HG03378 (cell line): ENCODE results near the gene NMB.
A peak's percentile ranks its signal among the peaks of the same experiment; 100 is the strongest.
"Not testable (repeated sequence)": the region's sequence is repeated elsewhere in the genome, so short reads cannot be mapped to it uniquely, and the experiment has no call there.

Experiments used
- ATAC-seq: cut with Tn5 transposase; IDR thresholded peaks from one replicate; pipeline ENCODE4 v1.9.1; 2021; ENCODE audit warnings: mild to moderate bottlenecking, moderate library complexity; ENCODE audit not compliant: unreplicated experiment

Gene NMB

DNA sequence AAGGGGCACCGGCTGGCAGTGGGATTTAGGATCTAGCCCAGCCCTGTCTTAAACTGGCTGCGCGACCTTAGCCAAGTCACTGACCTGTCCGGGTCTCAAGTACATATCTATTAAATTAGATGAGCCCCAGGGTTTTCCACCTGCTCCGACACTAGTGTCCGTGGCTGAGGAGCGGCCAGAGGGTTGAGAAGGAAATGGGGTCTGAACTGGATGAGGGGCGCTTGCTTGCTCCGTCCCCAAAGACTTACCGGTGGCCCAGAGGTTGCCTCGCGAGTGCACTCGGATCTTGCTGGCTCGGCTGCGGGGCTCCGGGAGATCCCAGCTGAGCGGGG is 285 bp downstream of the NMB start:
- ATAC-seq = no peak

DNA sequence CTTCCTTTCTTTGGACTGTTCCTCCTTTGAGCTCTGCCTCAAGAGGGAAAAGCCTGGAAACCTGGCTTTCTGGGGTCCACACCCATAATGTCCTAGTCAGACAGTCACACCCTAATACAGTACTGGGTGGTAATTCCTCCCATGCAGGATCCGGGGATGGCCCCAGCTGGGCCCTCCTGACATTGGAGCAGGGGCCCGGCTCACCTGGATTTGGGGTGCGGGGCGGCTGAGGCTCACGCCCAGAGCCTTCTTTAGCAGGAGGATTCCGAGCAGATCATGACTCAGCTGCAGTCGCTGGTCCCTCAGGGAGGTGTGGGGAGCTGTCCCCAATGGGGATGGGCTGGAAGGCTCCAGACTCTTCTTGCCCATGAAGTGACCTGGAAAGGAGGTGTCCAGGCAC is 1.0 kb downstream of the NMB start:
- ATAC-seq = no peak

DNA sequence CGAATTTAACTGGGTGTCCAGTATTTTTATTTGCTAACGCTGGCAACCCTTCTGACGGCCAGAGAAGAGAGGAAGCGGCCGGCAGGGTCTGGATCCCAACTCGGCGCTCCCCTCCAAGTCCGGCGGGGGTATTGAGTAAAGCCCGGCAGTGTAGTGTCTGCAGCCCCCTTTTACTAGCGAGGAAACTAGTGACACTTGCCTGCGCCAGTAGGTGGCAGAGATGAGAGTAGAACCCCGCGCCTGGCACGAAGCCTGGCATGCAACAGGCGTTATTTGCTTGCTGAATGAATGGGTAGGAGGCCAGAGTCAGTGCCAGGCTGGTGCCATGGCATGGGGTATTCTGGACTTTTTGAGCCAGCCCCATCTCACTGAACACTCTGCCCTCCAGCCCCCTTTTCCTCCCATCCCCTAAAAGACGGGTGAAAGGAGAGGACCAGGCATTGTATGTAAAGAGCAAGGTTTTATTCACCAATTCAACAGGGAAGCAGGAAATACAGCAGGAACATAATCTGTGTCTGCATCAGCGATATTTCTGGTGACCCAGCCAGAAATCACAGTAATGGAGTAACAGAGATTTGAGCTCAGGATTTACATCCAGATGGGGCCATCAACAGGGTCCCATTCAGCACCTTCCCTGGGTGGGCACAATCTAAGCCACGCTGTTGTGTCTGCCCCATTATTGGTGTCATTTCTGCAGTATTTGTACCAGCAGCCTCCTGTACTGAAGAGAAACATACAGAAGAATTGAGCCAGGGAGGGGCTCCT is 3.1 kb downstream of the NMB start:
- no peak for ATAC-seq

DNA sequence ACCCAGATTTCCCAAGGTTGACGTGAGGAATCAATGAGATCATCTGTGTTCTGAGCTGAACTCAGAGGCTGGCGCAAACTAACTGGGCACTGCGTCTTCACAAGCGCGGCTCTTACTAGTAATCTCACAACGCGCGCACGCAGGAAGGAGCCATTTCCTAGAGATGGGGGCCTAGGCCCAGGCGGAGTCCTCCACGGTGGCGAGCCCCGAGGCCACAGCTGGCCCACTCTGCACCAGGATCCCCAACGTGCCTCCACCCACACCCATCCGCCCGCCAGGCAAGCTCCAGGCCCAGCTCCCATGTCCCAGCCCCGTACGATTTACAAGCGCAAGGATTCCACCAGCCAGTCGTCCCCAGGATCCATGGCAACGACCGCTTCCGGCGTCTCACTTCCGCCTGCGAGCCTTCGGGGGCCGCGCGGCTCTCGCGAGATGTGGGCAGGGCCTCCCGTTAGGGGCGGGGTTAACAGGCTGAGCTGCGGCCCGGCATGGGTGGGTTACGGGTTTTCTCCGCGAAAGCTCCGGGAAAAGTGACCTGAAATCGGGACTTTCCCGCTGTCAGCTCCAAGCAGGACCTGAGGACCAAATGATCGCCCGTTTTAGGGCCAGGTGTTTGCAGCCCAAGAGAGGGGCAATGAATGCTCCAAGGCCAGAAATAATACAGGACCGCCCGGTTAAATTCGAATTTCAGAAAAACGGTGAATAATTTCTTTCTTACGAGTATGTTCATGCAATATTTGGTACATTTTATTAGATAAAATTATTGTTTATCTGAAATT is 3.9 kb downstream of the NMB start, which contains the start of gene WDR73:
TSS of gene WDR73 (minus strand) at position 374 of the 779 bp plus-strand sequence. CDS start at position 365, 9 bp downstream.
- peak; percentile 71 for ATAC-seq

DNA sequence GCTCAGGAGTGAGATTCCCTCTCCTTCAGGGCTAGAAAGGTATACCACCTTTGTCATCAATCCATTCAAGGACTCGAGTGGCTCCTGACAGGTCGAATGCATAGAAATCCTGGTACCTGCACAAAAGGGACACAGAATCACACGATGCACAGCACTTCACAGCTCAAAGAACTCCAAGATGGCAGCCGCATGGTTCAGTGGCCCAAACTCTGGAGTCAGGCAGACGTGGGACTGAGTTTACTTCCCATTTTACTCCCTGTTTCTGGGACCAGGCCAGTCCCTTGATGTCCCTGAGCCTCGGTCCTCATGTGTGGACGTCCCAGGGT is 4.5 kb downstream of the NMB start:
- no peak for ATAC-seq

DNA sequence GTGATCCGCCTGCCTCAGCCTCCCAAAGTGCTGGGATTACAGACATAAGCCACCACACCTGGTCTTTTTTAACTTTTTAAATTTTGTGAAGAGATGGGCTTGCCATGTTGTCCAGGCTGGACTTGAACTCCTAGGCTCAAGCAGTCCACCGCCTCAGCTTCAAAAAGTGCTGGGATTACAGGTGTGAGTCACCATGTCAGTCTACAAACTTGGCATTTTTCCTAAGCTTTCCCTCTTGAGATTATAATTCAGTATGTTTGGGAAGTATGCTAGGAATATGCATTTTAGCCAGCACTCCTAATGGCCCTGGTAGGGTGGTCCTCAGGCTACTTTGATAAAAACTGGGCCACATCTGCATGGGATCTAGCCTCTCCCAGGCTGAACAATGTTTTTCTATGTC is 8.3 kb downstream of the NMB start:
- ATAC-seq = no peak

DNA sequence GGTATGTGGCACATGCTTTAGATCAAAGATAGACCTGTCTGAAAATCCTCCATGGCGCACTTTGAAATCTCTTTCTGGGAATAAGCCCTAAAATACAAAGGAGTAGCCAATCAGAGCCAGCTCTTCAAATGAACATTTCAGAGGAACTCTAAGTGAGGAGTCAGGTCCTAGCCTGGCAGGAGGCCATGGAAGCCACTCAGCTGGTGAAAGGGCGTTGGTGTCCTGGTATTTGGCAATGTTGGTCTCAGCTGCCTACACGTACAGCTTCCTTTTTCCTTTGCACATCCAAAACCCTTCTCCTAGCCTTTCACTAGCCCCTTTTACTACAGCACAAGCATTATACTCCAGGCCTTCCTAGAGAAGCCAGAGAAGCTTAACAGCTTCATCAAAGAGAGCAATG is 9.5 kb downstream of the NMB start:
- ATAC-seq = no peak

DNA sequence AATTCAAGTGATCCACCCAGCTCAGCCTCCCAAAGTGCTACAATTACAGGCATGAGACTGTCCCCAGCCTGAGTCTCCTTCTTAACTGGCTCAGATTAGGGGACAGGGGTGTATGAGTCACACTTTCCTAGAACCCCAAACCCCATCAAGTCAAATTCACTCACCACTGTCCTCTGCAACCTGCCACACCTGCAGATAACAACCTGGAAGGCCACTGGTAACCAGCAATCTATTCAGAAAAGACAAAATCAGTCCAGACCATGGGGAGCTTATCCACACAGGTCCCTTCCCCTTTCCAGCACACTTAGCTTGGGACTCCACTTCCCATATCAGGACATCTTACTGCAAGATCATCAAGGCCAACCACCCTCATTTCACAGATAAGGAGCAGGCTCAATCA is 10.3 kb downstream of the NMB start:
- no peak for ATAC-seq

DNA sequence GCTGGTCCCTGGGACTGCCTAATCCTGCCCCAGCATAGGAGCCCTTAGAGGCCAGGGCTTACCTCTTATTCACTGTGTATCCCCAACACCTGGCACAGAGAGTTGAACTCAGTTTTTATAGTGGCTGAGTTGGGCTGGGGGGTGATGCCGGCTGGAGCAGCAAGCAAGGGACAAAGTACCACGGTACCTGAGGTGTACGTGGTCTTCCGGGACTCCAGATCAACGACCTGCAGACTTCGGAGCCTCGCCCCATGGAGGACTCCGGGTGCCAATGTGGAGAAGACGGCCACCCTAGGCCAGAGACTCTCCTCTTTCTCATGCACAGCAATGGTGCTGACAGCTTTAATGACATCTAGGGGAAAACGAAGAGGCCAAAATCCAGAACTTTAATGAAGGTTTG is 12.0 kb downstream of the NMB start:
- no peak for ATAC-seq

DNA sequence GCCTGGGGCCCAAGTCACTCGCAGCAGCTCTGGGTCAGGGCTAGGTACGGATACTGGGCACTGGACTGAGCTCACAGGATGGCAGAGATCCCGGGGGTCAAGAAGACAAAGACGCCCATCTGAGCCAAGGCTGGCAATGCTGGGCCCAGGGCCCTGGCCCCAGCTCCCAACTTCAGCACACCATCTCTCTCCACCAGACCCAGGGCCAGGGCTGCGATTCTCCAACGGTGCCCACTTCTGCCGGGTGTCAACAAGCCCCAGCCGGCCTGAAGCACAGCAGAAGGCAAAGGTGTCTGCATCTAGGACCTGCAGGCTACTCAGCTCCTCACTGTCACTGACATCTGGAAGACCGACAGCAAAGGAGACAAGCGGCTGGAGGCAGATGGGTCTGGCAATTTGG is 12.5 kb downstream of the NMB start:
- no peak for ATAC-seq

DNA sequence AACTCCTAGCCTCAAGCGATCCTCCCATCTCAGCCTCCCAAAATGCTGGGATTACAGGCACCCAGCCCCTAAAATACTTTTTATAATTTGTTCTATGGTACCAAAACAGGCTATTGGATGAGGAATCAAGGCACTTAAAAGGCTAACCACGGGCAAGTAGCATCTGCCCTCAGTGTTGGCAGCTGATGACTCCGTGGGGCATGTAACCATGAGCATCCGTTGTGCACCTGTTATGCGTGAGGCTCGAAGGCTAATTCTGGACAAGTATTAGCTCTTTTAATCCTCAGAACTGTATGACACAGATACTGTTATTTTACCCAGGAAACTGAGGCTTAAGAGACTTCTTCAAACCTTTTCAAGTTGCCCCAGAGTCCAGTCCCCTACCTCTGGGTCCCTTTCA is 14.2 kb downstream of the NMB start:
- ATAC-seq = no peak

DNA sequence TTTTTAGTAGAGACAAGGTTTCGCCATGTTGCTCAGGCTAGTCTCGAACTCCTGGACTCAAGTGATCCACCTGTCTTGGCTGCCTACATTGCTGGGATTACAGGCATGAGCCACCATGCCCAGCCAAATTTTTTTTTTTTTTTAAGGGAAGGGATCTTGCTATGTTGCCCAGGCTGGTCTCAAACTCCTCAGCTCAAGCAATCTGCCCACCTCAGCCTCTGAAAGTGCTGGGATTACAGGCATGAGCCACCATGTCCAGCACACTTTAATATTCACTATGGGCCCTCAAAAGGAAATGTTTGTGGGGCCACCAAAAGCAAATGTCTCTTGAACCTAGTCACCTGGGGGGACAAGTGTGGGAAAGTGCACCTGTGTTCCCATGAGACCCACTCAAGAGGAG is 15.4 kb downstream of the NMB start:
- ATAC-seq = not testable (repeated sequence)

DNA sequence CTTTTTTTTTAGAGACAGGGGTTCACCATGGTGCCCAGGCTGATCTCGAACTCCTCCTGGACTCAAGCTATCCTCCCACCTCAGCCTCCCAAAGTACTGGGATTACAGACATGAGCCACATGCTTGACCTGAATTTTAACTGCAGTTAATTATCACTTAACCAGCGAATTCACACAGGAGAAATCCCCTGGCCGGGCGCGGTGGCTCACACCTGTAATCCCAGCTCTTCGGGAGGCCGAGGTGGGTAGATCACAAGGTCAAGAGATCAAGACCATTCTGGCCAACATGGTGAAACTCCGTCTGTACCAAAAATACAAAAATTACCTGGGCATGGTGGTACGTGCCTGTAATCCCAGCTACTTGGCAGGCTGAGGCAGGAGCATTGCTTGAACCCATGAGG is 16.1 kb downstream of the NMB start:
- ATAC-seq = not testable (repeated sequence)

DNA sequence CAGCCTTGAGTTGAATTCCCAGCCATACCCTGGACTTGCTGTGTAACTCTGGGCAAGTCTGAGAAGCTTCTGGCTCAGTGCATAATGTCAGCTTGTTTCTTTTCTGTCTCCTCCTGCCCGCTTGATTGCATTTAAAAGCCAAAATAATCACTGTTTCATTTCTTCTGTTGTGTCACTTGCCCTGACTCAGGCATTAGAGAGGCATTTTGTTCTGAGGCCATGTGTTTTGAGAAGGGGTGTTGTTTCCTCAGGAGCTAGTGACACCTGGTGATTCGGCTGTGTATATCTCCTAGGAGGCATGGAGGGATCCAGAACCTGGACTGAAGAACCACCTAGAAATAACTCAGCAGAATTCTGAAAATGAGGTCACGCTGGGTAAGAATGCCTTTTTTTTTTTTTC is 19.9 kb downstream of the NMB start:
- no peak for ATAC-seq

DNA sequence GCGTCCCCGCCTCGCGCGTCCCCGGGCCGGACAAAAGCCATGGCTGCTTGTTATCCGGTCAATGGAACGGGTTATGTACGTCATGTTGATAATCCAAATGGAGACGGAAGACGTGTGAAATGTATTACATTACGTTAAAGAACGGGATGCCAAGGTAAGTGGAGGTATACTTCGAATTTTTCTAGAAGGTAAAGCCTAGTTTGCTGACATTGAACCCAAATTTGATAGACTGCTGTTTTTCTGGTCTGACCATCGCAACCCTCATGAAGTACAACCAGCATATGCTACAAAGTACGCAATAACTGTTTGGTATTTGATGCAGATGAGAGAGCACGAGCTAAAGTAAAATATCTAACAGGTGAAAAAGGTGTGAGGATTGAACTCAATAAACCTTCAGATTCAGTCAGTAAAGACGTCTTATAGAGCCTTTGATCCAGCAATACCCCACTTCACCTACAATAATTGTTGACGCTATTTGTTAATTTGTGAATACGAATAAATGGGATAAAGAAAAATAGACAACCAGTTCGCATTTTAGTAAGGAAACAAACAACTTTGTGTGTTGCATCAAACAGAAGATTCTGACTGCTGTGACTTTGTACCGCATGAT is 23.7 kb downstream of the NMB start:
- peak; percentile 0 for ATAC-seq

DNA sequence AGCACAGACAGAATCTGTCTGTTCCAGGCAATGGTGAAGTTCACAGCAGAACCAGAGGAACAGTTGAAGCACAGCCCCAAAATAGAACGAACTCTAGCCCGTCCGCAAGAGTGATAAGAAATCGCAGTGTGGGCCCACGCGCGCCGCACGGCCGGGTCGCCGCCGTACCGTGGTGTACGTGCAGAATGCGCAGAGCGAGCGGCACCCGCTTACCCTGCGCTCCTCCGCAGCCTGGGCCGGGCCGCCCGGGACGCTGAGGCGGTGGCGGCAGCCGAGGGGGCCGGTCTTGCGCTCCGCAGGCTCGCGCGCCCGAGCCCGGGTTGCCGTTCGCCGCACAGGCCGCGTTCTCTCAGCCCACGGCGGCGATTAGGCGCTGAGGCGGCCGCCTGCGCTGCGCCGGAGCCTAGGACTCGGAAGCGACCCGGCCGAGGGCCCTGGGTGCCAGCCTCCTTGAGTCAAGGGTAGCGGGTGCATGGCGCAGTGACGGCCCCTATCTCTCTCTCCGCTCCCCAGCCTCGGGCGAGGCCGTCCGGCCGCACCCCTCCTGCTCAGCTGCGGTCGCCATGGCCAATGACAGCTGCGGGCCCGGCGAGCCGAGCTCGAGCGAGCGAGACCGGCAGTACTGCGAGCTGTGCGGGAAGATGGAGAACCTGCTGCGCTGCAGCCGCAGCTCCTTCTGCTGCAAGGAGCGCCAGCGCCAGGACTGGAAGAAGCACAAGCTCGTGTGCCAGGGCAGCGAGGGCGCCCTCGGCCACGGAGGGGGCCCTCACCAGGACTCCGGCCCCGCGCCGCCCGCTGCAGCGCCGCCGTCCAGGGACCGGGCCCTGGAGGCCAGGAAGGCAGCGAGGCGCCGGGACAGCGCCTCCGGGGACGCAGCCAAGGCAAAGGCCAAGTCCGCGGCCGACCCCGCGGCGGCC is 24.4 kb downstream of the NMB start:
- ATAC-seq = peak; percentile 25

DNA sequence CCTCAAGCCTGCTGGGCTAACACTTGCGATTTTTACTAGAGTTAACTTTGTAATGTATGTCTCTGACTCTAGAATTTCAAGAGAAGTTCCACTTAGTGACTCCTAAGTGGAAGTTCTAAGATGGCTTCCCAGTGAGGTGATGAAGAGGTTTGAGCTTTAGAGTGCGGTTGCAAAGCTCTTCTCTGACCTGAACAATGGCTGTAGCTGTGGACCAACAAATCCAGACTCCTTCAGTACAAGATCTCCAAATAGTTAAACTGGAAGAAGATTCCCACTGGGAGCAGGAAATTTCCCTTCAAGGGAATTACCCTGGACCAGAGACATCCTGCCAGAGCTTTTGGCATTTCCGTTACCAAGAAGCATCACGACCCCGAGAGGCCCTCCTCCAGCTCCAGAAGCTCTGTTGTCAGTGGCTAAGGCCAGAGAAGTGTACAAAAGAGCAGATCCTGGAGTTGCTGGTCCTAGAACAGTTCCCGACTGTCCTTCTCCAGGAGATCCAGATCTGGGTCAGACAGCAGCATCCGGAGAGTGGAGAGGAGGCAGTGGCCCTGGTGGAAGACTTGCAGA is 26.2 kb downstream of the NMB start:
- ATAC-seq = no peak

DNA sequence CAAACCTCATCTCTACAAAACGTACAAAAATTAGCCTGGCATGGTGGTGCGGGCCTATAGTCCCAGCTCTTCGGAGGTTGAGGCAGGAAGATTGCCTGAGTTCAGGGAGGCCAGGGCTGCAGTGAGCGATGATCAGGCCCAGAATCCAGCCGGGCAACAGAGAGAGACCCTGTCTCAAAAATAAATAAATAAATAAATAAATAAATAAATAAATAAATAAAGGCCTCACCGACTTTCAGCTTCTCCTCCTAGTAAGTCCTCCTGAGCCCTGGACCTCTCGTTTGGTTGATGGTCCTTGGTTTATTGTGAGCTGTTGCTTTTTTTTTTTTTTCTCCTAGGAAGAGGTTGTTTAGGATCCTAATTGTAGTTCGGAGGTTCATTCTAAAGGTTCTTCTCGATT is 29.0 kb downstream of the NMB start:
- no peak for ATAC-seq

DNA sequence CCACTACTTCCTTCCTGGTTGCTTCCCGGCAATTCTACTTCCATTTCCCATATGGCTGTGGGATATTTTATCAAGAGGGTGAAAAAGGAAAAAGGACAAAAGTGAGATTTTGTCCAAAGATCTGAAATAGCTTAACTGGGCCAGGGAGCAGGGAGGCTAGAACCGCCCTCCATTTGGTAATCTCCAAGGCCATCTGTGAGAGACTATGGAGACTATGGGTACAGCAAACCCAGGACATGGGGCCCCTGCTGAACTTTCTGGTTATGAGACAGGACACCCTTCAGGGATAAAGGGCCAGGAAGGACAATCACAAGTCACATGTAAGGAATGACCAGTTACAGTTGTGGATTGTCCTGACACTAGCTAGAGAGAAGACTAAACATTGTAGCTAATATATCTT is 32.9 kb downstream of the NMB start:
- ATAC-seq = no peak

DNA sequence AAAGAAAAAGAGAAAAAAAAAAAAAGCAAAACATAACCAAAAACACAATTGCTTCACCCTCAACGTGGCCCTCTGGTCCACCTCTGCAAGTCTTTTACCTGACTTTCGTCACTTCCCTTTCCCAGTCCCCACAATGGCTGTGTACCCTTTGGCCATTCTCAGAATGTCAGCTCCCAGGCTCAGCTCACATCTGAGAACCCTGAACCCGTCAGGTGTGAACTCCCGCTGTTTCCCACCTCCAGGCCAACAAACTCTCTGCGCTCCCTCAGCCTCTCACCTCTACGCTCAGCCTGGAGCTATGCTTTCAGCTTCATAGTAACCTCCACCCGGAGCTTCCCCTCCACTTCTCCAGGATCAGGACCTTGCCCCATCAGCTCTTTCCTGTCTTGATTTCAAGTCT is 33.6 kb downstream of the NMB start:
- ATAC-seq = no peak
